GM12875 (cell line): Measurements from ENCODE around the gene TTC22.

Source experiments
- H3K4me3 ChIP-seq: one replicate; pipeline ENCODE4 v1.5.1; 2011; ENCODE audit warnings: low read depth, low read length, control low read depth
- CTCF ChIP-seq: IDR thresholded peaks from 2 replicates; pipeline ENCODE4 v1.5.1; 2011; ENCODE audit warnings: low read depth, mild to moderate bottlenecking, control low read depth, inconsistent platforms, low read length, moderate library complexity, borderline replicate concordance; ENCODE audit not compliant: insufficient read depth

The TTC22 gene

GRCh38 chr1:54846301-54846700 is 45.2 kb upstream of the TTC22 start:
- TF ChIP-seq CTCF, result no peak

GRCh38 chr1:54845772-54846171 is 44.6 kb upstream of the TTC22 start:
- H3K4me3 ChIP-seq, result no peak overlapping the region

More at GRCh38 chr1:54846301-54846700, 45.2 kb upstream of the TTC22 start:
- no peak overlapping the region for H3K4me3 ChIP-seq

GRCh38 chr1:54844564-54844963 is 43.4 kb upstream of the TTC22 start:
- no peak for TF ChIP-seq CTCF

More at GRCh38 chr1:54845772-54846171, 44.6 kb upstream of the TTC22 start:
- no peak for TF ChIP-seq CTCF

GRCh38 chr1:54843449-54843848 is 42.3 kb upstream of the TTC22 start:
- TF ChIP-seq CTCF, result no peak

More at GRCh38 chr1:54844564-54844963, 43.4 kb upstream of the TTC22 start:
- H3K4me3 ChIP-seq, result no peak overlapping the region

GRCh38 chr1:54842963-54843362 is 41.8 kb upstream of the TTC22 start:
- no peak overlapping the region for H3K4me3 ChIP-seq
- TF ChIP-seq CTCF, result no peak

More at GRCh38 chr1:54843449-54843848, 42.3 kb upstream of the TTC22 start:
- no peak overlapping the region for H3K4me3 ChIP-seq

- no peak overlapping the region for H3K4me3 ChIP-seq
- no peak for TF ChIP-seq CTCF
These were observed 41.2 kb upstream of the TTC22 start for GRCh38 chr1:54842206-54842915.

- H3K4me3 ChIP-seq, result no peak overlapping the region
- no peak for TF ChIP-seq CTCF
These were observed 38.7 kb upstream of the TTC22 start for GRCh38 chr1:54839824-54840223.
